GM12865 (cell line): ENCODE measurements around the gene TBCD.

ENCODE experiments used
- DNase-seq: peaks from one replicate; pipeline ENCODE4 v3.0.0; 2010; ENCODE audit warnings: low read depth
- H3K4me3 ChIP-seq: 2 replicates; pipeline ENCODE4 v1.5.1; 2011; ENCODE audit warnings: mild to moderate bottlenecking, low read depth, low read length, control low read depth
- CTCF ChIP-seq: IDR thresholded peaks from 2 replicates; pipeline ENCODE4 v1.5.1; 2011; ENCODE audit warnings: low read length, control low read depth, low read depth, inconsistent platforms; ENCODE audit not compliant: insufficient read depth; ENCODE audit errors: missing control alignments

Gene TBCD

DNA sequence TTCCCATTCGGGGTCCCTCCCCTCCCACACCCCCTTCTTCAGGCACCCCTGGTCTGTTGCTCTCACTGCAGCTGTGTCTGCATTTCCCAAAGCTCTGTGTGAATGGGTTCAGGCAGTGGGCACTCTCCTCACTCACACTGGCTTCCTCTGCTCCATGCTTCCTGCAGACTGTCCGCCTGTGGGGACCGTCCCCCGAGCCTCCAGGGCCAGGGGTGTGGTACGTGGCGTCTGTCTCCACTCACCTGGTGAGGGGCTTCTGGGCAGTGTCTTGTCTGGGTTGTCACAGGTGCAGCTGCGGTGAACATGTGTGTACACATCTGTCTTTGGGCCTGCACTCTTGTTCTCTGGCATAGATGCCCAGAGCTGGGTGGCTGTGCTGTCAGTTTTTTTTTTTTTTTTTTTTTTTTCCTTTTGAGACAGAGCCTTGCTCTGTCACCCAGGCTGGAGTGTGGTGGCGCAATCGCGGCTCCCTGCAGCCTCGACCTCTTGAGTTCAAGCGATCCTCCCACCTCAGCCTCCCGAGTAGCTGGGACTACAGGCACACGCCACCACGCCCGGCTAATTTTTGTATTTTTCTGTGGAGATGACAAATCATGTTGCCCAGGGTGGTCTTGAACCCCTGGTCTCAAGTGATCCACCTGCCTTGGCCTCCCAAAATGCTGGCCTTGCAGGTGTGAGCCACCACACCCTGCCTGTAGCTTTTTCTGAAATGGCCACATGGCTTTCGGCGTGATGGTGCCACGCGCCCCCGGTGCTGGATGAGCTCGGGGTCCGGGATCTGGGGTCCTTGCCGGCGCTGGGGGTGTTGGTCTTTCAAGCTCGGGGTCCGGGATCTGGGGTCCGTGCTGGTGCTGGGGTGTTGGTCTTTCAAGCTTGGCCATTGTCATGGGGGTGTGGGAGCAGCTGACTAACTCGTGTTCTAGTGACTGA is 144.5 kb downstream of the TBCD start:
- H3K4me3 ChIP-seq: no peak overlapping the region
- no peak for DNase-seq
- TF ChIP-seq CTCF: no peak

- DNase-seq: no peak
- no peak for TF ChIP-seq CTCF
- H3K4me3 ChIP-seq: no peak overlapping the region
Observed at GRCh38 chr17:82897514-82898249, 145.8 kb downstream of the TBCD start.

DNA sequence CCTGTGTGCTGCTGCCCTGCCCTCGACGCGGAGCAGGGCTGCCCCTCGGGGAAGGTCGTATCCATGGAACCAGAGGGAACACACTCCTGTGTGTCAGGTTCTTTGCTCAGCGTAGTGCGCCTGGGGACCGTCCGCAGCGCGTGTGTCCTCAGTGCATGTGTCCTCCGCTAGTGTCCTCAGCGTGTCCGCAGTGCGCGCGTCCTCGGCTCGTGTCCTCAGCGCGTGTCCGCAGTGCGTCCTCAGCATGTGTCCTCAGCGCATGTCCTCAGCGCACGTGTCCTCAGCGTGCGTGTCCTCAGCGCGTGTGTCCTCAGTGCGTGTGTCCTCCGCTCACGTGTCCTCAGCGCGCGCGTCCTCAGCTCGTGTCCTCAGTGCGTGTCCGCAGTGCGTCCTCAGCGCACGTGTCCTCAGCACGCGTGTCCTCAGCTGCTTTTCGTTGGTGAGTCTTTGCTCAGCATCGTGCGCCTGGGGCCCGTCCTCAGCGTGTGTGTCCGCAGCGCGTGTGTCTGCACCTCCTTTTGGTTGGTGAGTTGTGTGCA is 147.2 kb downstream of the TBCD start:
- DNase-seq: no peak
- H3K4me3 ChIP-seq: no peak overlapping the region
- no peak for TF ChIP-seq CTCF

GRCh38 chr17:82899941-82900340 is 148.1 kb downstream of the TBCD start:
- no peak for TF ChIP-seq CTCF
- no peak overlapping the region for H3K4me3 ChIP-seq
- no peak for DNase-seq

DNA sequence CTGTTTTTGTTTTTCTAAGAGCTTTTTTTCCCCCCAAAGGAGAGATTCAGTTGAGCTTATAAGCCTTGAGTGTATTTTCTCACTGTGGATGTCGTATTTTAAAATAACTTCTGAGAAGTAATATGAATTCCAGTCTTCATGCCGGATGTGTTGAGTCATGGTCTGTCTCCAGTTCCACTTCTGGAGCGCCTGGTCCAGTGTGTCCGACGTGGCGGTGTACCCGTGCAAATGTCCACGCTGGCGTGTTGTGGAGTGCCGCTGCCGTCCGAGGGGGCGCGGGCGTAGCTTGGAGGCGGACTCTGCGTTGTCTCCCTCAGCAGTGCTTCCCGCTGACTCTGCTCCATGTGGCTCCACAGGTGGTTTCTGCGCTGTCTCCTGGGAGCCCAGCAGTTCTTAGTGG is 148.9 kb downstream of the TBCD start:
- no peak for TF ChIP-seq CTCF
- no peak overlapping the region for H3K4me3 ChIP-seq
- DNase-seq: no peak

- no peak for DNase-seq
- no peak overlapping the region for H3K4me3 ChIP-seq
- TF ChIP-seq CTCF: no peak
Observed at GRCh38 chr17:82901356-82901755, 149.5 kb downstream of the TBCD start.
